Measurements from ENCODE around the gene SLC1A4.

SLC1A4 gene

GRCh38 chr2:65040400-65041261 lies 51.4 kb downstream of the SLC1A4 start:
- H3K4me3 ChIP-seq (ENCODE audit: low read depth, low read length): no peak overlapping the region
- TF ChIP-seq CTCF (IDR thresholded peaks at IDR 0.05; ENCODE audit: low read depth, low read length, missing control alignments): peak; percentile 98
- DNase-seq (ENCODE audit: low read depth): no peak

- H3K4me3 ChIP-seq (ENCODE audit: low read depth, low read length): no peak overlapping the region
- no peak for TF ChIP-seq CTCF (IDR thresholded peaks at IDR 0.05; ENCODE audit: low read depth, low read length, missing control alignments)
- no peak for DNase-seq (ENCODE audit: low read depth)
Observed at GRCh38 chr2:65043001-65043400, 53.8 kb downstream of the SLC1A4 start.

- DNase-seq (ENCODE audit: low read depth): no peak
- no peak overlapping the region for H3K4me3 ChIP-seq (ENCODE audit: low read depth, low read length)
- no peak for TF ChIP-seq CTCF (IDR thresholded peaks at IDR 0.05; ENCODE audit: low read depth, low read length, missing control alignments)
Observed at GRCh38 chr2:65044097-65044735, 55.0 kb downstream of the SLC1A4 start.

GRCh38 chr2:65045651-65046050 lies 56.5 kb downstream of the SLC1A4 start:
- TF ChIP-seq CTCF (IDR thresholded peaks at IDR 0.05; ENCODE audit: low read depth, low read length, missing control alignments): no peak
- DNase-seq (ENCODE audit: low read depth): no peak
- no peak overlapping the region for H3K4me3 ChIP-seq (ENCODE audit: low read depth, low read length)

GRCh38 chr2:65046633-65047407 lies 57.6 kb downstream of the SLC1A4 start:
- no peak overlapping the region for H3K4me3 ChIP-seq (ENCODE audit: low read depth, low read length)
- no peak for DNase-seq (ENCODE audit: low read depth)
- TF ChIP-seq CTCF (IDR thresholded peaks at IDR 0.05; ENCODE audit: low read depth, low read length, missing control alignments): no peak

GRCh38 chr2:65049010-65049639 lies 59.9 kb downstream of the SLC1A4 start:
- no peak overlapping the region for H3K4me3 ChIP-seq (ENCODE audit: low read depth, low read length)
- no peak for TF ChIP-seq CTCF (IDR thresholded peaks at IDR 0.05; ENCODE audit: low read depth, low read length, missing control alignments)
- DNase-seq (ENCODE audit: low read depth): no peak
